HG03159 (cell line): ENCODE data around the gene SETD3.
A peak's percentile ranks its signal among the peaks of the same experiment; 100 is the strongest.

Experiments used
- ATAC-seq: cut with Tn5 transposase; IDR thresholded peaks from one replicate; pipeline ENCODE4 v1.9.1; 2021; ENCODE audit warnings: mild to moderate bottlenecking, moderate library complexity; ENCODE audit not compliant: unreplicated experiment

The SETD3 gene

DNA sequence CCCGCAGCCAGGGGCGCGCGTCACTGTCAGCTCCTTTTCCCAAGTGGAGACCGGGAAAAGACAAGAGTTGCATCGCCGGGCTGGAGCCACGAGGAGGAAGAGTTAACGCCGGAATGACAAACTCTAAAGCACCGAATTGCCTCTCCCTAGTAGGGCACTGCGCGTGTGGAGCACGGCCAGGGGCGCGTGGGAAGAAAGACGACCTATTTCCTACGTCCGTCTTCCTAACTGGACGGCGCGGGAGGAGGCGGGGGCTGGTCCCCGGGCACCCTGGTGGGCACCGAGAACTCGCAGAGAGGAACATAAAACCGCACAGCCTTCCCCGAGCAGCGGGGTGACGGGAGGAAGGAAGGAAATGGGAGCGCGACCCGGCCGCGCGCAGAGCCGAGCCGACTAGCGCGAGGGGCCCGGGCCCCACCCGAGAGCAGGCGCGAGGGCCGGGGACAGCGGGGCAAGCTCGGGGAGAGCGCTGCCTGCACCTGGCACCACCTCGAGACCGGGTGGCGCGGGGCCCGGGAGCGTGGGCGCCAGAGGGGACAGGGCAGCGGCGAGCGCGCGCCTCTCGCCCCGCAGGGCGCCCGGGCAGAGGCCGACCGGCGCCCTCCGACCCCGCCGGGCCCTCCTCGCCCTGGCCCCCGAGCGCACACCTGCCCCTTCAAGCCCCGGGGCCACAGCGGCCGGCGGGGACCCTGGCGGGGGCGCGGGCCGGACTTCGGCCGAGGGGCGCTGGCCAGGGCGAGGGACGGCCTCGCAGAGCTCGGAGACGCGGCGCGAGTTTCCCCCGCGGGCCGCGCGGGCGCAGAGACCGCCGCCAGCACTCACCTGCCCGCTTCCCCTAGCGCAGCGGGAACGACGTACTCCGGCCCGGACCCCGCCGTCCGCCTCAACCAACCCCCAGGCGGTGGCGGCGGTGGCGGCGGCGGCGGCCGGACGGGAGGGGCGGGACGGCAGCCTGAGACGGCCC is at the start of gene SETD3:
TSS of gene SETD3 (minus strand) at position 954 of the 964 bp plus-strand sequence. CDS start 15,054 bp downstream, outside the sequence.
- ATAC-seq: peak; percentile 2

DNA sequence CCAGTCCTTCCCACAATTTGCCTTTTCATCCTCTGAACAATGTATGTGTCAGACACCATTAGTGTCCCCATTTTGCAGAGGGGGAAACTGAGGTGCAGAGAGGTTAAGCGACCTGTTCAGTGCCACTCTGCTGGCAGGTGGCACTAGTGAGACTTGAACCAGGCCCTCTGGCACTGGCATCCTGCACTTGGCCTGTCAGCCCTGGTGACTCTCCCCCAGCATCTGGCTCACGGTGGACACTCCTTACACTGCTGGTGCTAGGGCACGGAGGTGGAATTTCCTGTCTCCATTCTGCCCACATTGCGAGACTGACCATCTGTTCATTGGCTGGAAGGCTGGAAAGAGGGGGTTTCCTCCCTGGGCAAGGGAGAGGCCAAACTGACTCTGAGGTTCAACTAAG is 49.2 kb upstream of the SETD3 start:
- ATAC-seq: no peak

DNA sequence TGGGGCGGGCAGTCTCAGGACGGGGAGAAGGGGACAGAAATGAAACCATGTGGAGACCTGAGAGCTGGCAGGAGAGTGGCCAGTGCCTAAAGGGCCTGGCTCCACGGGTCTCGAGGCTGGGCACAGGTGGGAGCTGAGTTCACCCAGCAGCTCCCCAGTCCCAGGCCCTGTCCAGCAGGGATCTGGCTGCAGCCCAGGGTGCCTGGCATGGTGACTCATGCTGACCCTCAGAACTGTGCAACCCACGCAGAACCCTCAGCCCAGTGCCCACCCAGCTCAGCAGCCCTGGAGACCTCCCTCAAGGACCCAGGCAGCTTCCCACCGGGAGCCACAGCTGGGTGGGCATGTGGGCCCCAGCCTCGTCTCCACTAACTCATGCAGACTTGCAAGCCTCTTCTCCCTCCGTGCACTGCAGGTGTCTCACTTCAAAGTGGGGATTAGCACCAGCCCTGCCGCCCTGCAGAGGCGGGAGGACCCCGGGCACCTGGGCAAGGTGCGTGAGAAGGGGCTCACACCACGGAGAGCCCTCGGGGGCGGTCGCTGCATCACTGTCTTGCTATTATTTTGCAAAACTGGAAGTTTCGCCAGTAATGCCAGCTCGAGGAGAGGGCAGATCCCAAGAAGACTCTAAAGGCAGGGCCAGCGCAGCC is 46.9 kb upstream of the SETD3 start:
- ATAC-seq: no peak

DNA sequence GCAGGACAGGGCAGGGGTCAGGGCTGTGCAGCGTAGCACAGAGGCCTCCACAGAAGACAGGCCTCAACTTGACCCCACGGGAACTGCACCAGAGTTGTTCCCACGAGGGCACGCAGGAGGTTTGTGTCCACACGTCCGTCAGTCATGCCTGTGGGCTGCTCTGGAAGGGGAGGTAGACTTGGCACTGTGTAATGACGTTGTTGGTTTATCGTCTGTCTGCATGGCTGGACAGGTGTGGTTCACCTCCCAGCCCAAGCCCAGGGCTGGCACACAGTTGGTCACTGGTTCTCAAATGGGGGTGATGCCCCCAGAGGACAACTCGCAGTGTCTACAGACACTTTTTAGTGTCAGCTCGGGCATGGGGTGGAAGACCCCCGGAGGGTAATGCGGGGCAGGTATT is 46.4 kb upstream of the SETD3 start:
- no peak for ATAC-seq

DNA sequence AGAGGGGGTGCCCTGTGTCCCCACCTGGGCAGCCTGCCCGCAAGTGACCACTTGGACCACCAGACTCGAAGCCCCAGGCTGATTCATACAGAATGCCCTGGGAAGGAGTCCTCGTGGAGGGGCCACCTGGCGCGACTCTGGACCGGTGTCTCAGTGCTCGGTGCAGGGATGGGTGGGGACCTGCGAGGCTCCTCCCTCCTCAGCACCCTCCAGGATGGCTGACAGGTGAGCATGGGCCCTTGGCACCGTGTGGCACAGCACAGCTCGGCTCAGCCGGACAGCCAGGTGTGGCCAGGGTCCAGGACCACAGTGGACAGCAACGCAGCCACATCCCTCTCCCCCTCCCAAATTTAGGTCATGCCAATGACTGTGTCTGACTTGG is 45.0 kb upstream of the SETD3 start:
- no peak for ATAC-seq

DNA sequence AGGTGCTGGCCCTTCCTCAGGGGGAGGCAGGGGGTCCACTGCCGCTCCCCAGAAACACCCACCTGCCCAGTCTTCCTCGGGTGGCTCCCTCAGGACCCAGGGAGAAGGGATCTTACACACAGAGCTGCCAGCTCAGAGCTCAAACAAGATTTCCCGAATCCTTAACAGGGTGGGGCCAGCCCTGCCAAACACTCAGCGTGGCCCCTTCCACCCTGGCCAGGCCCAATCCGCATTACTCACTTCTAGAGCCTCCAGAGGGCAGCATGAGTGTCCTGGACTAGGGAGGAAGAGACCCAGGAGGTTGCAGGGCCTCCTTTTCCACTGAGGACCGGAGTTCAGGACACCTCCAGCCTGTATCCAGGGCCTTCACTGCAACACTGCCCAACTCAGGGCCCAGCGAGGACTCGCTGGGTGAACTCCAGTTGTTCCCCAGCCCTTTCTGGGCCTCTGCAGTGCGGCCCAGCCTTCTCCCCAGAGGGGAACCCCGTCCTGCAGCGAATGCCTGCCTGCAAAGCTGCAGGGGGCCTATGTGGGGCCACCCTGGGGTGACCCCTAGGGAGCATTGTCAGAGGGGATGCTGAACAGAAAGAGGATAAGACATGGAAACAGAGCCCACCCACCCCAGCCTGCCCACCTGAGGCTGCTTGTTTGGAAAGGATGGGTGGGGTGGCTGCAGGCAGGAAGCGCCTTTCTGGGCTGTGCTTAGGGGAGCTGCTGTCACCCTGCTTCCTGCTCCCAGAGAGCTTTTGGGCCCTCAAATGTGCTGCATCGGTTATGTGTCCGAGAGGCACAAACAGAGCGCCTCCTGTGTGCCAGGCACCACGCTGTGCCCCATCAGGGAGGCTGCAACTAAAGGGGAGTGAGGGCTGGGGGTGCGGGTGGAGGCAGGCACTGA is 44.4 kb upstream of the SETD3 start:
- no peak for ATAC-seq

DNA sequence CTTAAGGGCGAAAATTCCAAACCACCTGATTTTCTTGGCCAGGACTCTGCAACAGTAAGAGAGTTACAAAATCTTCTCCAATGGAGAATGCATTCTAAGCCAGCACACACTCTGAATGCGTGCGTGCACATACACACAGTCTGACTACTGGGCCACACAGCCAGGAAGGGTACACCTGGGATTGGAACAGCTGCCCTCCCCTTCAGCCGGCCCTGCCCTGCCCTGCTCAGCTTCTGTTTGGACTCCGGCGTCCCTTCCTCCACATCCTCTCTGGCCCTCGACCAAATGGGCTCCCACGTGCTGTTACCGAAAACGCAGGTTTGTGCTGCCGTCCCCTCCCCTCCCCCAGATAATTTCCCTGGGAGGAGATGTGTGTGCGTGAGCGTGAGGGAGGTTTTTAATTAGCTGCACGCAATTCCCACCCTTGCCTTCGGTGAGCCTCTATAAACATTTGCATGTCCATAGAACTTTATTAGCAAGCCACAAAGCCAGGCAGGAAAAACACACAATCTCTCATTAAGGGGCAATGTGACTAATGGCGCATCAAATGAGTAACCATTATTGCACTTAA is 43.5 kb upstream of the SETD3 start:
- ATAC-seq: no peak

DNA sequence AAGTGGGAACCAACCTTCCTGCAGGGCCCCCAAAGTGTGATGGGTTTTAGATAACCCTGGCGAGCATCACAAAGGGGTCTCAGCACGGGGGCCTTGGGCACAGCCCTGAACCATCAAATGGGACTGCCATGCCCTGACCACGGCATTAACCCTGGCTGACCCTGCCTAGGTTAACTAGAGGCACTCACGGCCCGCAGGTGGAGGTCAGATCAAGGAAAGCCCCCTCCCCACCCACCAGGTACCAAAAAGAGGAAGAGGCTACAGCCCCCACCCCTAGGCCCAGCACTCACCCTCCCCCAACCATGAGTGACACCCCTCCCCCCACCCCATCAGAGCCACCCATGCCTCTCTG is 43.0 kb upstream of the SETD3 start:
- no peak for ATAC-seq

DNA sequence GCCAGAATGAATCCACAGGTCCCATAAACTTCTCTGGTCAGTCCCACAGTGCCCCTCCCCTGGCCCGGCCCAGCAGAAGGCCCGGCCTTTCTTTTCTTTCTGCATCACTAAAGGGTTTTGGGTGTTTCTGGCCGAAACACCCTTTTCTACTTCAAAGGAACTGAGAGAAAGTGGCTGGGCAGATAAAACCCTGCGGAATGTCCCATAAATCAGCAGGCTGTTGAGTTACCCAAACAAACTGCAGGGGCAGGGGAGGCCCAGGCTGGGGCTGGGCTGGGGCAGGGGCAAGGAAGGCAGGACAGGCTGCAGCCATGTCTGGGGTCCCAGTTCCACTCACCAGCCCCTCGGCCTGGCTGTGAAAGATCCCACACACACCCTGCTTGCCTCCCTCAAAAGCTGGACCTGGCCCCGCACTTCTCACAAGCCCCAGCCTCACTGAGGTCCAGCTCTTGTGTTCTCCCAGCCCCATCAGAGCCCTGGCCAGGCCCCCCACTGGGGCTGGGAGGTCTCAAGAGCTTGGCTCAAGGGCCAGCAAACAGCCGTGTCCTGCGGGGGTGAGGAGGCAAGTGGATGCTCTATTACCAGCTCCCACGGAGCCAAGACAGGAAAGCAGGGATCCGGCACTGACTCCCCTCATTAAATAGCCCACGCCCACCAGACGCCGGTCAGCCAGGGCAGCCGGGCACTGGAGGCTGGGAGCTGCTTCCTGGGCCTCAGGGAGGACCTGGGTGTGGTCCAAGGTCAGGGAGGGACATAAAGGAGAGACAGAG is 42.5 kb upstream of the SETD3 start:
- ATAC-seq: no peak

DNA sequence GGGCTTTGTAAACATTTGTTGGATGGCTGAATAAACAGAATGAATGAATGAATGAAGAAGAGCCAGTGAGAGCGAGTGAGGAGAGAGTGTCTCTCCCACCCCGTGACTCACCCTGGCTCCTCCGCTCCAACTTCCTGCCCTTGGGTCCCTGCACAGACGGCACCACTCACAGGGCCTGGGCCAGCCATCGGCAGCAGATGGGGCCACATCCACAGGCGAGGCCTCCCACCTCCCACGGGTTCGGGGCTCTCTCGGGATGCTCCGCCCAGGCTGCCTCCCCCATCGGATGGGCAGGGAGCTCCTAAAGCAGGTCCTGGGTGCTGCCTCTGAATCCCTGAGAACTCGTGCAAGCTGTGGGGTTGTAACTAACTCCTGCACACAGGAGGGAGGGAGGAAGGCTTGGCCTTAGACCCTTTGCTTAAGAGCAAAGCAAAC is 41.8 kb upstream of the SETD3 start:
- ATAC-seq: no peak

DNA sequence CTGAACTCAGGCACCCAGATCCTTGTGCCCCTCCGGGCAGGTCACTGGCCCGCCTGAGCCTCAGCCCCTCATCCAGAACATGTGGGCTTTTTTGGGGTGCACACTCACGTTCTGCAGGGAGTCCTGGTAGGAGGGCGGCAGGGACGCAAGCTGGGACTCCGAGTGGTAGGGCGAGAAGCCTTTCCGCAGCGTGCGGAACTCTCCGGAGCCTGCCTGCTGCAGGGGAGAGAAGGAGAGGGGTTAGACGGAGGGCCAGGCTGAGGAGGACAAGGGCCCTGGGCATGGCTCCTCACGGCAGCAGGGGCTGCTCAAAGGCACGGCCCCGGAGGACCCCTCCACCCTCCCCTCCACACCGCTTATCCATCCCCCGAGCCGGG is 41.4 kb upstream of the SETD3 start:
- no peak for ATAC-seq

DNA sequence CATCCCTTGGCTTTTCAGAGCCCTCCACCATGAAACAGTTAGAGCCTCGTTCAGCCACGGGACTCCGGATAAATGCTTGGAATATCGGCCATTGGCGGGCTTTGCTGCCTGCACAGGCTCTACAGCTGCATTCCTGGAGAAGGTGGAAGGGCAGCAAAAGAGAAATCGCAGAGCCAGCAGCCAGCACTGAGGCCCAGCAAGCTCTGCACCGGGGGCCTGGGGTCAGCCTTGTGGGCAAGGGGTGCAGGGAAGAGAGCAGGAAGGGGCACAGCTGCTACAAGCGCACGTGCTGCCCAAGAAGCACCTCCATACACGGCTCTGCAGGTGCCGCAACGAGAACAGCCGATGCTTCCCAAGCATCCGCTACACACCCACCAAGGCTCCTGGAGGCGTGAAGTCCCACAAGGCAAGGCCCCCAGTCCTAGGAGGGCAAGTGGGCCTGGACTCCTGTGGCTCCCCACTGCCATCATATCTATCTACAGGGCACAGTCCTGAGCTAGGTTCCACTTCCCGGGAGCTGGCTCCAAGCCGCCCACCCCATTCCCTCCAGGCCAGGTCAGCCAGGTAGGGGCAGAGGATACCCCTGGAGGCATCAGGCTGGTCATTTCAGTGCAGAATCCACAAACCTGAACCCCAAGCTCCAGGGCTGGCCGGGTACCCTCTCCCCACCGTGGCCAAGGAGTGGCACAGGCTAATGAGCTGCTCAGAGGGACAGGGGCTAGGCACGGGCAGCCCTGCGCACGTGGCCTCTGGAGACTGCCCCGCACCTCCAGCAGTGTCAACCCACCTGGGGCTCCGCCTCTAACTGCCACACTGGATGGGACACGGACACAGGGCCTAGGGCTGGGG is 40.7 kb upstream of the SETD3 start:
- ATAC-seq: no peak

DNA sequence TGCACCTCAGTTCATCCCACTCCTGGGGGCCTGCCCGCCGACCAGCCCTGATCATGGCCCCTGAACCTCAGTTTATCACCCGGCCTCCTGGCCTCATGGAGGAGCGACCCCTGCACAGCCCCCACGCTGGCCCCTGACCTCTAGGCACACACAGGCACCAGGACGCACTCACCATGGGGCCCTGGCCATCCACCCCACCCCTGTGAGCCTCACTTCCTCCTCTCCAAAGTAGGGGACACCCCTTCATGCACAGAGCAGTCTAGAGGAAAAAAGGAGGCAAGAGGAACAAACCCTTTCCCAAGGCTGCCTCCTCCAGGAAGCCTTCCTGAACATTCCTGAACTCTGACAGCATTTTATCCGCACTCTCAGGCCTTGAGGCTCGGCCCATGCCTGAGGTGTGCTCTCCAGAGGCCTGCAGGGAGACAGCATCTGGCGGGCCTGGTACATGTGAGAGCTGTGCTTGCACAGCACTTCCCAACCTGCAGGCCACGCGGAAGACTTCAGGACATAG is 40.0 kb upstream of the SETD3 start:
- no peak for ATAC-seq

DNA sequence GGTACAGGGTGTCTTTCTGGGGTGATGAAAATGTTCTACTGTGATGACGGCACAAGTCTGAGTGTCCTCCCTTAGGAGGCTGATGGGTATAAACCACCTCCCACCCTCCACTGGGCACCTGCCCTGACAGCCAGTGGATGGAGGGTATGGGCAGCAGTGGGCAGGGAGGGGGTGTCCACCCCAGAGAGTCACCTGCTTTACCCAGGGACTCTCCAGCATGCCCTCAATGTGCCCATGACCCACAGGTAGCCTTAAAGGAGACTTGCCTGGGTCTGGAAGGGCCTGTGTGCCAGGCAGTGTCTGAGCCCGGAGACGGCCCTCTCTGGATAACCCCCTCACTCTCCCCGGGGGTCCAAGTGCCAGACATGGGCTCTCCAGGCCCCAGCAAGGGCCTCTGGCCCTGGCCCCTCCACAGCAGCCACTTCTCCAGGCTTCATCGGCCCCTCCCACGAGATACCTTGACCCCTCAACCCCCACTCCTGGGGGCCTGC is 39.3 kb upstream of the SETD3 start:
- ATAC-seq: no peak

DNA sequence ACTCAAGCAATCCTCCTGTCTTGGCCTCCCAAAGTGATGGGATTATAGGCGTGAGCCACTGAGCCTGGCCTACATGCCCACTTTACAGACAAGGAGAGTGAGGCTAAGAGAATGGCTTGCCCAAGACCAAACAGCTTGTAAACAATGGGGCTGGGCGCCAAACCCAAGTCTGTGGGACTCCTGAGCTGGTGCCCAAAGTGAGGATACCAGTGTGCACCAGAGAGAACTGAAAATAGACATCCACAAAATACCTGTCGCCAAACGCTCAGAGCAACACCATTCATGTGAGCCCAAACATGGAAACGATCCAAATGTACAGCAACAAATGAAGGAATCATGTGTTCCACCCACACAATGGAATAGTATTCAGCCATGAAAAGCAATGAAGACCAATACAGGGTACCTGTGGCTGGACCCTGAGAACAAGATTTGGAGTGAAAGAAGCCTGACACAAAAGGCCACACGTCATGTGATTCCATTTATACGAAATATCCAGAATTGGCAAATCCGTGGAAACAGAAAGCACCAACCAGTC is 38.8 kb upstream of the SETD3 start:
- no peak for ATAC-seq

DNA sequence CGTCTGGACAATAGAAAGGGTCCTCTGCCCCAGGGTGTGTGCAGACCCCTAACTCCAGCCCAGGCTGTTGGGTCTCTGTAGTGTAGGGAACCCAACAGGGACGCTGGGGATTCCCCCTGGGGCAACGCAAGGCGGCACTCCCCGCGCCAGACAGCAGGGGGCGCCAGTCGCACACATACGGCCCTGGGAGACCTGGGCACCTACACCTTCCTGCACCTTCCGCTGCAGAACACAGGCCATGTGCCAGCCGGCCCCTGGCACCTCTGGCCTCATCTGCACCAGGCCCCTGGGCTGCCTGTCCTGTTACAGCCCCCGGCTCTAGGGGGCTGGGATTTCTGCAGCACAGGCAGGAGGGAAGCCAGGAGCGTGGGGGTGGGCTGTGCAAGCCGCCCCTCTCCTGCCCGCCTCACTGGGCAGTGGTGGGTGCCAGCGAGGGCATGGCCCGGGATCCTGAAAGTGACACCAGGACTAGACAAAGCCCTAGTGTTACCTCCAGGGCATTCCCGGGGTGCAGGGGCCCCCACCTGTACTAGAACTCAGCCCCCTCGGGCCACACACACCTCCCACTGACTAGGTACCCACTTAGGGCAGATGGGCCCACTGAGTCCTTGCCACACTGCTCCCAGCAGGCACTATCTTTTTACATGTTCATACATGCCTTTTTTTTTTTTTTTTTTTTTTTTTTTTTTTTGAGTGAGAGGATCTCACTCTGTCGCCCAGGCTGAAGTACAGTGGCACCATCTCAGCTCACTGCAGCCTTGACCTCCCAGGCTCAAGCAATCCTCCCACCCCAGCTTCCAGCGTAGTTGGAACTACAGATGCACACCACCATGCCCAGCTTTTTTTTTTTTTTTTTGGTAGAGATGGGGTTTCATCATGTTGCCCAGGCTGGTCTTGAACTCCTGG is 38.0 kb upstream of the SETD3 start:
- ATAC-seq: peak; percentile 72

DNA sequence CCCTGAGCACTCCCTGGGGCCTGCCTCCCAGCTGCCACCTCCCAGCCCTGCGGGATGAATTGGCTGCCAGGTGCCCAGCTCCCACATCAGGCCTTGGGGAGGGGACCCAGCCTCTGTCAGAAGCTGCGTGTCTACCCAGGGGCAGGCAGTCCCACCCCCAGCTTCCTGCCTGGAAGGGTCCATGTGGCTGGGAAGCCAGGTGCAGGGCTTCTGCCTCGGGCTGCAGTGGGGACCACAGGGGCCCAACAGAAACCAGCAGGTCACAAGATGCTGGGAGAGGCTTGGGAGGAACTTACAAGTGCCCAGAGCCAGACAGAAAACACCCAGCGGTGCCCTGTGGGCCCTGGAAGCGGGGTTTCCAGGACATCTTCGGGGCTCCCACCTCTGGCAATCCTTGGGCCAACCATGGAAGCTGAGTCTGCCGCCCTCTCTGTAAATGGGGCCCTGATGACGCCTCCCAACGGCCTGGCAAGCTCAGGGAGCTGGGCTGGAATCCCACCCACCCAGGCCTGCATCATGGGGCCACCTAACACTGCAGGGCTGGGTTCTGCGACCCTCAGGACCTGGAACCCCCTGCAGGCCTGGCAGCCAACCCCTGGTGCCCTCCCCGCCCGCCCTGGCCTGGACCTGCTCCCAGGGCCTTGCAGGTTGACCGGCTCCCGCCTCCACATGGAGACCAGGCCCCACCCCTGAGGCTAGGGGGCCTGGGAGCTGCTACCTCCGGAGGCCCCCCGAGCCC is 37.2 kb upstream of the SETD3 start:
- no peak for ATAC-seq
